HG02884 (cell line): ENCODE measurements around the gene SMURF2.
A peak's percentile ranks its signal among the peaks of the same experiment; 100 is the strongest.
"Not testable (repeated sequence)": the region's sequence is repeated elsewhere in the genome, so short reads cannot be mapped to it uniquely, and the experiment has no call there.

Source experiments
- ATAC-seq: cut with Tn5 transposase; IDR thresholded peaks from one replicate; pipeline ENCODE4 v1.9.1; 2021; ENCODE audit warnings: mild to moderate bottlenecking, moderate library complexity; ENCODE audit not compliant: unreplicated experiment

The SMURF2 gene

DNA sequence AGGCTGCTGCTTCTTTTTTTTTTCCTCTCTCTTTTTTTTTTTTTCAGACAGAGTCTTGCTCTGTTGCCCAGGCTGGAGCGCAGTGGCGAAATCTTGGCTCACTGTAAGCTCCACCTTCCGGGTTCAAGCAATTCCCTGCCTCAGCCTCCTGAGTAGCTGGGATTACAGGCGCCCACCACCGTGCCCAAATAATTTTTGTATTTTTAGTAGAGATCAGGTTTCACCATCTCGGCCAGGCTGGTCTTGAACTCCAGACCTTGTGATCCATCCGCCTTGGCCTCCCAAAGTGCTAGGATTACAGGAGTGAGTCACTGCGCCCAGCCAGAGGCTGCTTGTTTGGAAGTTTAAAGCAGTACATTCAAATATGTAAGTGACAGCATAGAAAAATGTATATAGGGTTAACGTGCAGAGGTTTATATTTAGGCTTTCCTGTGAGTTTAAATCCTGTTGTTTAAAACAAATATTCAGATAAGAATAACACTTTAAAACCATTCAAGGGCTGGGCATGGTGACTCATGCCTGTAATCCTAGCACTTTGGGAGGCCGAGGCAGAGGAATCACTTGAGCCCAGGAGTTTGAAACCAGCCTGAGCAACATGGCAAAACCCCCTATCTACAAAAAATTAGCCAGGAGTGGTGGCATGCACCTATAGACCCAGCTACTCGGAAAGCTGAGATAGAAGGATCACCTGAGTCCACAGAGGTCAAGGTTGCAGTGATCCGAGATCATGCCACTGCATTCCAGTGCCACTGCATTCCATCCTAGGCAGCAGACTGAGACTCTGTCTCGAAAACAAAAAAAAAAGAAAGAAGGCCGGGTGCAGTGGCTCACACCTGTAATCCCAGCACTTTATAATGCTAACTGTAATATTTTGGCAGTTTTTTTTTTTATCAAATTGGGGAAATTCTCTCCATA lies 6.0 kb upstream of the SMURF2 start:
- ATAC-seq, result not testable (repeated sequence)

DNA sequence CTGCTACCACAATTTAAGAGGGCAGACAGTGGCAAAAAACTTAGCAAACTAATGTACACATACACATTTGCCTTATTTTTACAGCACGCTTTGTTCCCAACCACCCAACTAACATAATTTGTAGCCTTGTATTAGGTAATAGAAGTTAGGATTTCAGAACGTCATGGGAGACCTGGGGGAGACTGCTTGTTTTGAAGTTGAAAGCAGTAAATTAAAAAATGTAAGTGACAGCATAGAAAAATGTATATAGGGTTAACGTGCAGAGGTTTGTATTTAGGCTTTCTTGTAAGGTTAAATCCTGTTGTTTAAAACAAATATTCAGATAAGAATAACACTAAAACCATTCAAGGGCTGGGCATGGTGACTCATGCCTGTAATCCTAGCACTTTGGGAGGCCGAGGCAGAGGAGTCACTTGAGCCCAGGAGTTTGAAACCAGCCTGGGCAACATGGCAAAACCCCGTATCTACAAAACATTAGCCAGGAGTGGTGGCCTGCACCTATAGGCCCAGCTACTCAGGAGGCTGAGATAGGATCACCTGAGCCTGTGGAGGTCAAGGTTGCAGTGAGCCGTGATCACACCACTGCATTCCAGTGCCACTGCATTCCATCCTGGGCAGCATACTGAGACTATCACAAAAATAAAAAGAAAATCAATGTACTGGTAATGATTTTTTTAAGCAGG lies 2.3 kb upstream of the SMURF2 start:
- ATAC-seq, result not testable (repeated sequence)

DNA sequence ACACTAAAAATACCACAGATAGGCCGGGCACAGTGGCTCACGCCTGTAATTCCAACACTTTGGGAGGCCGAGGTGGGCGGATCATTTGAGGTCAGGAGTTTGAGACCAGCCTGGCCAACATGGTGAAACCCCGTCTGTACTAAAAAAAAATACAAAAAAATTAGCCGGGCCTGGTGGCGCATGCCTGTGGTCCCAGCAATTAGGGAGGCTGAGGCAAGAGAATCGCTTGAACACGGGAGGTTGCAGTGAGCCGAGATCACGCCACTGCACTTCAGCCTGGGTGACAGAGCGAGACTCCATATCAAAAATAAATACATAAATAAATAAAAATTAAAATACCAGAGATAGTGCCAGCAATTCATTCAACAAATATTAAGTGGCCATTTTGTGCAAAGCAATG lies 1.7 kb upstream of the SMURF2 start:
- not testable (repeated sequence) for ATAC-seq

DNA sequence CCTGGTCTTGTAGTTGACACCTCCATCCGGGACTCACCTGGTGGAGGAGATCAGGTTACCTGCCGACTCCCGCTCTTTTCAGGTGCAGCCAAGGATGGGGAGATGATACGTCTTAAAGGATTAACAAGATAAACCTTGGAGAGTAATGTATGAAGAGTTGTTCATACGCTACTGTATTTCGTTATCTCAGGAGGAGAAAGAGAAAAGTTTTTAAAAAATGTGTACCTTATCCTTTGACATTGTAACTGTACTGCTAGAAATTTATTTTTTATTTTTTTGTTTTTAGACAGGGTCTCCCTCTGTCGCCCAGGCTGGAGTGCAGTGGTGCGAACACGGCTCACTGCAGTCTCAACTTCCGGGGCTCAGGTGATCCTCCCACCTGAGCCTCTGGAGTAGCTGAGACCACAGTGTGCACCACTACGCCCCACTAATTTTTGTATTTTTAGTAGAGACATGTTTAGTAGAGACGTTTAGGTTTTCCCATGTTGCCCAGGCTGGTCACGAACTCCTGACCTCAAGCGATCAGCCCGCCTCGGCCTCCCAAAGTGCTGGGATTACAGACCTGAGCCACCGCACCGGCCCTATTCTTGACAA lies 764 bp upstream of the SMURF2 start:
- ATAC-seq, result no peak

DNA sequence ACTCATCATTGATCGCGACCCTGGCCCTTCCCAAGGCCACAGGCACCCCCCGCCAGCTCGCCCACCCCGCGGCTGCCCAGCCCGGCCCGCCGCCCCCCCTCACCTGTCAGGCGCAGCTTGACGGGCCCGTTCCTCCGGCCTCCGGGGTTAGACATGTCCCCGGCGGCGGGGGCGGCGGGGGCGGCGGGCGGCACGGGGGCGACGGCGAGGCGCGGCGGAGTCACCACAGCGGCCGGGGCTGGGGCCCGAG lies 456 bp downstream of the SMURF2 start:
- ATAC-seq, result peak; percentile 18

DNA sequence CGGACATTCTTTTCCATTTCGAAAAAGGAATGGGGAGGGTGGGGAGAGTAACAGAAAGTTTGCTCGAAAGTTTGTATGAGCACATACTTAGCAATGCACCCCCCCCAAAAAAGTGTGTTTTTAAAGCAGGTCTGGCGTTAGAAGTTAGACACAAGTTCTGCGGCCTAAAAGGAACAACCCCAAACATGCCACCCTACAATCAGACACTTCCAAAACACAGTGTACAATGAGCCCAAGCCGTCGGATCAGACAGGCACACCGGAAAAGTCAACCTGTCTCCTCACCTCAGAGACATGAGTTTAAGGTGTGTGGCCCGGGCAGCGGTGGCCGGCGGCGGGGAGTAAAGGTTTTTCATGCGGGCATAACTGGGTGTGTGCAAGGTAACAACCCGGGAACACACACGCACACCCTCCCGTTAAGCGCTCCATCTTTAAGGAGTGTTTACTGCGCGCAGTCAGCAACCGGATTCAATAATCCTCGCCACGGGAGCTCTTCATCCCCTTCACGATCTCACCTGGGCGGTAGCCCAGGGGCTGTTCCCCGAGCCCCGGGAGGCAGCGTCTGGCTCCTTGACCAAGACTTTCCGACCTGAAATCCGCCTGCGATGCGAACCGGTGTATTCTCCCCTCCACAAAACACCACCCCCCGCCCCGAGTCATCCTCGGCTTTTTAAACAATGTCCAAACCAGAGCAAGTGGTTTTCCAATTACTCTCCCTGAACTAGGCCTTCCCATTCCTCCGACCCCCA lies 955 bp downstream of the SMURF2 start:
- ATAC-seq, result not testable (repeated sequence)

DNA sequence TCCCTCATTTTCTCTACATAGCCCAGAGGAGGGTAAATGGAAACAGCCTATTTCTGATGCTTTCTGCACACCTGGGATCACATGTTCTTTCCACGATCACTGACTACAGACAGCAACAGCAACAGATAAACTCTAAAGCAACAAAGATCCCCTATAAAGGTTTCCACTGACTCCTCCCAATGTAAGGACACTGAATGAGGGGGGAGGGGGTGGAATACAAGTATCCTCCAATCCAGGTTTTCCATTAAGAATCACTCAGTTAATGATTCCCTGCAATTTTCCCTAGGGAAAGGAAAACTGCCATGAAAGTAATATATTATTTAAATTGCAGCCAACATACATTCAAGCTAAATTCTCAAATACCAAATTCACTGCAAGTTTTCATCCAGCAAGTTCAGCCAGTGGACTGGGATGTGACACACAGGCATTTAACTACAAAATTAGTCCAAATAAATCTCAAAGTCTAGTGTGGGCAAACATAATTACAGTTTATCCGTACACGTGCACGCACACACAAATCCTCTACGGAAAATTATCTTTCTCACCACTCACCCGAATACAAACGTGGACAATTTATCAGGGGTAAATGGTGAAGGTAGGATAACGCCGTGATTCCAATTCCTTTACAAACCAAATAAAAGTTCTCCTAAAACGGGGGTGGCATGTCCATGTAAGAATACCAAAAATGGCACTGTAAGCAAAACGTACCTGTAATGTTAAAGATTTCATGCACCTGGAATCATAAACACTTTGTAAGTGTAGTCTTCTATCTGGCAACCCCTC lies 1.7 kb downstream of the SMURF2 start:
- ATAC-seq, result not testable (repeated sequence)

DNA sequence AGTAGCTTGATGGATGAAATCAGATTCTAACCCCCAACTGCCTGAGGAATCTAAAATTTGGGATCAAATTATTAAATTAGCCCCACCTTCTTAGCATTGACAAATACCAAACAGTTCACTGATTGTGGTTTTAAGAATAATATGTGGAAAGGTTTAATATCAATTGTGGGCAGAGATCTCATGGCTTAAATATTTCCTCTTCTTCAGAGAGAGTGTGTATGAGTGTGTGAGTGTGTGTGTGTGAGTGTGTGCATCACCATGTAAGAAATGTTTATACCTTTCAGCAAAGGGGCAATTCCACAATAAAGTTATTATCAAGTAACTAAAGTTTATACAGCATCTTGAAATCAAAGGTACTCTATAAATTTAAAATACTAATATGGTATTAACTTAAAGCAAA lies 3.2 kb downstream of the SMURF2 start:
- ATAC-seq, result no peak

DNA sequence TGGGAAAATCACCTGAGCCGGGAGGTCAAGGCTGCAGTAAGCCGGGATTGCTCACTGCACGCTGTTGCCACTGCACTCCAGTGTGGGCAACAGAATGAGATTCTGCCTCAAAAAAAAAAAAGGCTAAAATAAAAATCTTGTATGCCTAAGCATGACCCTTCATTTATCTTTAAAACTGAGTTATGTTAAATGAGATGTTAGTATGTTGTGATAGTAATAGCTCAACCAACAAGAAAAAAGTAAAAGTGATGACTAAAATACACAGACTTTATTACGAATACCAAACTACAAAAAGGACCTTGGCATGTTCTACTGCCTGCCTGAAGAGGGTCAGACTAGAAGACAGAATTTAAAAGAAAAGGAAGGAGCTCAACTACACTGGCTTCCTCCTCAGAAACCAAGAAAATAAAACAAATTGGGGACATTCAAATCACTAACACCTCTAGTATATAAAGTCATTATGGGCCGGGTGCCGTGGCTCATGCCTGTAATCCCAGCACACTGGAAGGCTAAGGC lies 4.4 kb downstream of the SMURF2 start:
- ATAC-seq, result no peak

DNA sequence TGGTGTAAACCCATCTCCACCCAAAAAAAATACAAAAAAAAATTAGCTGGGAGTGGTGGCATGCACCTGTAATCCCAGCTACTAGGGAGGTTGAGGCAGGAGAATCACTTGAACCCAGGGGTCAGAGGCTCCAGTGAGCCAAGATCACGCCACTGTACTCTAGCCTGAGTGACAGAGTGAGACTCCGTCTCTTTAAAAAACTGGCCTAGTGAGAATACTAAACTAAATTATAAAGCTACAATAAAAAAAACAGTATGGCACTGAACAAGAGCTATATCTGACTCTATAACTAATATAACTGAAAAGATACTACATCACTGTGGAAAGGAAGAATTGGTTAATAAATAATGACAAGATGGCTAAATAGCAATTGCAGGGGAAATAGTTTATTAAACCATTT lies 6.4 kb downstream of the SMURF2 start:
- no peak for ATAC-seq

DNA sequence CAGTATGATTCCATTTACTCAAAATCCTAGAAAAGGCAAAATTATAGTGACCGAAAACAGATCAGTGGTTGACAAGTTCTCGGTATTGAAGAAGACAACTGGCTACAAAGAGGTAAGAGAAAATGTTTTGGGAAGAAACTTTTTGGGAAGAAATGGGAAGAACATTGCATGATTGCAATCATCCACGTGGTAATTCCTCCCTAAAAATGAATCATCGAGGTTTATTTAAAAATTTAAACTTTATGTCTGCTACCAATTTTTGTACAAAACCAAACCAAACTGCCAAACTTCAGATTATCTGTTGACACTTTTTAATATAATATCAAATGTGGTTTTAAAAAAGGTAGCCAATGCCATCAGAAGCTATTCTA lies 8.1 kb downstream of the SMURF2 start:
- ATAC-seq, result no peak

DNA sequence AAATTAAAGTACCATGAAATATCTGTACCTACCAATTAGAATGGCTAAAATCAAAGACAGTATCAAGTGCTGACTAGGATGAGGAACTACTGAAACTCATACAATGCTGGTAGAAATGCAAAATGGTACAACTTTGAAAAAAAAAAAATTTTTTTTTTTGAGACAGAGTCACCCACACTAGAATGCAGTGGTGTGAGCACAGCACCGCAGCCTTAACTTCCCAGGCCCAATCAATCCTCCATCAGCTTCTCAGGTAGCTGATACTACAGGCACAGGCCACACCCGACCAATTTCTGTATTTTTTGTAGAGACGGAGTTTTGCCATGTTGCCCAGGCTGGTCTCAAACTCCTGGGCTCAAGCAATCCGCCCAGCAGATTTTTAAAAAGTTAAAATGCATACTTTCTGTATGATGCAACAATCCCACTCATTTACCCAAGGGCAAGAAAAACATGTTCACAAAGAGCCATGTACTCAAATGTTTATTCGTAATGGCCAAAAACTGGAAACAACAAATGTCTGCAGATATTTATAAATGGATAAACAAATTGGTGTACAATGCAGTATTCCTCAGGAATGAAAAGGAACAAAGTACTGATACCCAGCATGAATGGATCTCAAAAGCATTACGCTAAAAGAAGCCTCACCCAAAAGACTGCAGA lies 8.7 kb downstream of the SMURF2 start:
- no peak for ATAC-seq

DNA sequence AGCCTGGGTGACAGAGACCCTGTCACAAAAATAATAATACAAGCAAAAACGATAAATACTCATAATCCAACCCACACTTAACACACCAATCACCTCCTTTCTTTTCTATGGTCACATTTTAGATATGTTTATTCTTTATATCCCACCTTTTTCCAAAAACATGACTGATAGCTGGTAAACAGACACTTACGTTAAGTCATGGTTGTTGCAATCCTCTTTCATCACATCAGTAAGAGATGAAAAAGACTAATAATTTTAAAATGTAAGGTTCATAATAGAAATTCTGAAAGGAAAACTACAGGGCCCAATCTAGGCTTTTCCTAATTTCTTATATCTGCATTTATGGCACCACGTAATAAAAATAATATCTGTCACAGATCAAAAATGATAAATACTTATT lies 10.2 kb downstream of the SMURF2 start:
- no peak for ATAC-seq

DNA sequence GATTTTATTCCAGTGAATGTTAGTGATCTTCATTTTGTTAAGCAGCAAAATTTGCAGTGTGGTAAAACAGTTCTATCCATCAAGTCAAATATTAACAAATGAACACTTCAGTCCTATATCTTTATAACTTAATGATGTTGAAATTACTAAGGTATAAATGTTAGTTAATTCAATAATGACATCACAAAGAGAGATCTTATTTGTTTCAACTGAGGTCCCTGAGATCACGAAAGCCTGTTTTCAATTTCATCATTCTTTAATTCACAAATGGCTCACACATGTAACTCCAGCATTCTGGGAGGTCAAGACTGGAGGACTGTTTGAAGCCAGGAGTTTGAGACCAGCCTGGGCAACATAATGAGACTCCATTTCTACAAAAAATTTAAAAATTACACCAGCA lies 13.9 kb downstream of the SMURF2 start:
- ATAC-seq, result no peak

DNA sequence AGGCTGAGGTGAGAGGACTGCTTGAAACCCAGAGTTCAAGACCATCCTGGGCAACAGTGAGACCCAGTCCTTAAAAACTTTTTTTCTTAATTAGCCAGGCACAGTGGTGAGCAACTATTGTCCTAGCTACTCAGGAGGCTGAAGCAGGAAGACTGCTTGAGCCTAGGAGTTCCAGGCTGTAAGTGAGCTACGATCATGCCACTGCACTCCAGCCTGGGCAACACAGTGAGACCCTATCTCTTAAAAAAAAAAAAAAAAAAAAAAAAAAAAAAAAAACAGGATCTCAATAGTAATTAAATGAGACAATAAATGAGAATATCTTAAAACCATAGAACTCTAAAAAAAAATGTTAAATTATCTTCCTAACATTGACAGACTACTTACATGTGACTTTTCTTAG lies 14.3 kb downstream of the SMURF2 start:
- no peak for ATAC-seq

DNA sequence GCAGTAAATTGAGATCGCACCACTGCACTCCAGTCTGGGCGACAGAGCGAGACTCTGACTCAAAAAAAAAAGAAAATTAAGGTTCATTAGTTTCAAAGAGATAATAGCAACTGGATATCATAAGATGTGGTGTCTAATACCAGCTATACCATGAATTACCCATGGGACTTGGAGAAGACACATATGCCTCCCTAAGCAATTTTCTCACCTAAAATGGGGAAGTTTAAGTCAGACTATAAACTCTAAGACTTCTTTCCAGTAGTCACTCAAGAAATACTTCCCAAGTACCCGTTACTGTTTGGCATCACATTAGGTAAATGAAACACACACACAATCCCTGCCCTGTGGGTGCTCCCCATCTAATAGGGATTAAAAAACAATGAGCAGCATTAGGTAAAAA lies 22.6 kb downstream of the SMURF2 start:
- ATAC-seq, result no peak

DNA sequence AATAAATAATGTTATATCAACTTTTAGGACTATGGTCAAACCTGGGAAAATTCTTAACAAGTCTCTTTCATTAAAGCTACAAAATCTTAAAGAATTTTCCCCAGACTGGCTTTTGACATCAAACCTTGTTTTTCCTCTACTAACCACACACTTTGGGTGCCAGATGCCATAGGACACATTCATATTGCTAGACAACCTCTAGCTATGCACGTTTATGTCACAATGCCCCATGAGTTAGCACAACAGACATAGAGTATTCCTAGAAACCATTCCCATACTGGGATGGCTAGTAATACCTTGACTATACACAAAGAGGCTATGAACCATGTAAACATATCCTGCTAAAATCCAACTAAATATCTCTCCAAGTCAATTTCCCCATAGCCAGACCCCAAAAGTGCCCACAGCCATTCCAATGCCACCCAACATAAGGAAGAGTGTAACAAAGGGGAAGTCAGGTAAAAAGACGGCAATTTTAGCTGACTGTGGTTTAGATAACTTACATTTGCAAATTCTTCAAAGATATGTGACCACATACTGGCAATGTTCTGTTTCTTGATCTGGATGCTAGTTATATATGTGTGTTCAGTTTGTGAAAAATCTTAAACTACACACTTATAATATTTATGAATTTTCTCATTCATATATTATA lies 23.4 kb downstream of the SMURF2 start:
- ATAC-seq, result no peak

DNA sequence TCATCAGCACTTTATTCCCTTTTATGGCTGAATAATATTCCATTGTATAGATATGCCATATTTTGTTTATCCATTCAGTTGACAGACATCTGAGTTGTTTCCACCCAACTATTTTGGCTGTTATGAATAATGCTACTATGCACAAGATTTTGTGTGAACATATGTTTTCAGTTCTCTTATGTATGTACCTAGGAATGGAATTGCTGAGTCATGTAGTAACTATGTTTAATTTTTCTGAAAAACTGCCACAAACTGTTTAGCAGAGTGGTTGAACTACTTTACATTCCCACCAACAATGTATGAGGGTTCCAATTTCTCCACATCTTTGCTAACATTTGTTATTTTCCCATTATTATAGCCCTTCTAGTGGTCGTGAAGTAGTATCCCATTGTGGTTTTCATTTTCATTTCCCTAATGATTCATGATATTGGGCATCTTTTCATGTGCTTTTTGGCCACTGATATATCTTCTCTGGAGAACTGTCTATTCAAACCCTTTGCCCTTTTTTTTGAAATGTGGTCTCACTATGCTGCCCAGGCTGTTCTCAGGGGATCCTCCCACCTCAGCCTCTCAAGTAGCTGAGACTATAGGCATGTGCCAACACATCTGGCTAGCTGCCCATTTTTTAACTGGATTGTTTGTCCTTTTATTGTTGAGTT lies 26.3 kb downstream of the SMURF2 start:
- peak; percentile 83 for ATAC-seq

DNA sequence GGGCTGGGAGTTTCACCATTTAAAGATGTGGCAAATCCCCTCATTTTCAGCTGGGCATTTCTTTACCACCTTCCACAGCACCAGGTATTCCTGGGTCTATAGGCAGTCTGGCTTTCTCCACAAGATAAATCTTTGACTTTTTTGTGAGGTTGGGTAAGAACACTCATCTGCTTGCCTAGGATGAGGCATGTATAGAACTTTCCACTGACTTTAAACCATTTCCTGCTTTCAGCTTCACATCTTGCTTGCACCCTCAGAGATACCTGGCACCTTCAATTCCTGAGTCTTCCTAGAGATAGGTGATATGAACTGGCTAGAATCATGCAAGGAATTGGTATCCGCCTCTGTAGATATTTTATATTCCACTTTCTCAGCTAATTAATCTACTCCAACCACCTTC lies 27.9 kb downstream of the SMURF2 start:
- ATAC-seq, result no peak
